GM18498 (cell line): ENCODE results near the gene LRIT1.

ENCODE experiments used
- ATAC-seq: cut with Tn5 transposase; IDR thresholded peaks from one replicate; pipeline ENCODE4 v1.9.1; 2021; ENCODE audit warnings: mild to moderate bottlenecking, moderate library complexity; ENCODE audit not compliant: unreplicated experiment

LRIT1 gene

DNA sequence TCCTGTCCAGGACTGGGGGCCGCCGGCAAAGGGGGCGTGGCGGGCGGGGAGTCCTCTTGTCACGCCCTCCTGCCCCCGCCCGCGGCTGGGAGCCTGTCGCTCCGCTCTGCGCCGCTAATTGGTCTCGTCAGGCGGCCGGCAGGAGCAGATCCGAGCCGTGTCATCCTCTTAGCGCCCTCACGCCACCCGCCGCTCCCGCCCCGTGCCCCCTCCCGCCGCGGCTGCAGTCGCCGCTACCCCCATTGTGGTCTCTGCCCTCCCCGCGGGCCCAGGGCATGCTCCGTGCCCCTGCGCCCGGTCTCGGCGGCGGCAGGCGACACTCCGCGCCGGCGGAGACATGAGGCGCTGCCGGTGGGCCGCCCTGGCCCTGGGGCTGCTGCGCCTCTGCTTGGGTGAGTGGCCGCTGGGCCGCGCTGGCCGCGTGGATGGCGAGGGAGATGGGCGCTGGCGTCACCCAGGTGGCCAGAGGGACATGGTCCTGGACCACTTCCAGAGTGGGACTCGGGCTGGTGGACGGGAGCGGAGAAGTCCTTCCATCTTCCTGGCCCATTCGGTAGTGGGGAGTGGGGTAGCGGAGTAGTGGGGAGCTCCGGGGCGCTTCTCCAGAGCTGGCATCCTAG, 46.8 kb downstream of the LRIT1 start, which contains the start of gene CDHR1:
CDHR1 (plus strand) TSS at position 114 of the 620 bp plus-strand sequence; CDS start at position 338, 224 bp downstream.
- peak; percentile 87 for ATAC-seq

DNA sequence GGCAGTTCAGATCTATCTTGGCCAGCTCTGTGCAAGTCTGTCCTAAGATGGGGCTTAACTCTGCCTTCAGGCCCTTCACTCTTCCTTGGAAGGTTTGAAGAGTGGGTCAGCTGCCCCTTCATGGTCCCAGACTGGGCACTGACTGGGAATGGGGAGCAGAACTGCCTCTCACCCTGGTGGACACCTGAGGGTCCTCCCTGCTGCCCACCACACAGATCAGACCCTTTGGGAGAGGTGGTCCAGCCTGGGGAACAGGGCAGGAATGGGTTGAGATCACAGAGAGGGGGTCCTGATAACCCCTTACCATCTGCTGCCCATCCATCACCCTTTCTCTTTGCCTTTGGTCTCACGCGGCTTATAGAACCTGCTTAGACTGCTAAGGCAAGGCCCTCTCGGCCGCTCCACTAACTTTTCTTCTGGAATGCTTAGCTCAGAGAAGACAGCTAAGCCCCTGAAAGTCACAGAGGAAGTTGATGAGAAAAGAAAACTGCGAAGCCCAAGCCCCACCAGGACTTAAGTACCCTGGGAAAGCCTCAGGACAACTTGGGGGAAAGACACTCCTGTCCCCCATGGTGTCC, 47.4 kb downstream of the LRIT1 start:
- ATAC-seq = no peak

GRCh38 chr10:84193327-84193726, 48.0 kb downstream of the LRIT1 start:
- ATAC-seq = no peak

- ATAC-seq = no peak
These were observed 50.2 kb downstream of the LRIT1 start for GRCh38 chr10:84191106-84191505.

- ATAC-seq = no peak
These were observed 50.7 kb downstream of the LRIT1 start for GRCh38 chr10:84190621-84191020.

GRCh38 chr10:84188815-84189214, 52.5 kb downstream of the LRIT1 start:
- ATAC-seq = no peak

DNA sequence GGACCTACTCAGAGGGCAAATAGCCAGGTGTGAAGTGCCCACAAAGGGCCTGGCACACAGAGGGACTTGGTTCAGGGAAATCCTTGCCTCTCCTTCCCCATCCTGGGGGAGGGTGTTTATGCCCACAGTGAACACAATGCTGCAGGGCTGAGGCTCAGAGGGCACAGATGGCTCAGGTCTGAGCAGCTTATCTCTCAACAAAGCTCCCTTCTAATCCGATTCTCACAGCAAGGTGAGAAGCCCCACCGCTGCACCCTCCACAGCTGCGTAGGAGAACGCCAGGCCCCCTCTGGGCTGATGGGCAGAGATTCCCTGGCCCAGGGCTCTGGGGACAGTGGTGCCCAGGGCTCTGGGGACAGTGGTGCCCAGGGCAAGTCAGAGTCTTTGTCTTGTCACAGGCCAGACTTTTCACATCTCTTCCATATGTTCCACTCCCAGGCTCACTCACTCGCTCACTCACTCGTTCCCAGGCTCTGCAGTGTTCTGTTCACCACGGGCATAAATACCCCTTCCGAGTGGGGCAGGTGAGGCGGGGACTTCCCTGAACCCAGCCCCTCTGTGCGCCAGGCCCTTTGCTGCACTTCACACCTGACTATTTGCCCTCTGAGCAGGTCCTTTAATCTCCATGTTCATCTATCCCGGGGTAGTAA, 55.7 kb downstream of the LRIT1 start:
- ATAC-seq = no peak

DNA sequence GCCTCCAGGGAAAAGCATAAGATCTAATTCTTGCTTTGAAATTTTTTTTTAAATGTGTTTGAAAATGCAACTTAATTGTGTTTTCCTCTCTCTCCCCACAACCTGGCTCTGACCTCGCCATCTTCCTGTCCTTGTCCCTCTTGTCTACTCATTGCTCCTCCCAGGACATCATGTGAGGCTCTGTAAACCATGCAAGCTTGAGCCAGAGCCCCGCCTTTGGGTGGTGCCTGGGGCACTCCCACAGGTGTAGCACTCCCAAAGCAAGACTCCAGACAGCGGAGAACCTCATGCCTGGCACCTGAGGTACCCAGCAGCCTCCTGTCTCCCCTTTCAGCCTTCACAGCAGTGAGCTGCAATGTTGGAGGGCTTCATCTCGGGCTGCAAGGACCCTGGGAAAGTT, 56.8 kb downstream of the LRIT1 start:
- ATAC-seq = no peak

DNA sequence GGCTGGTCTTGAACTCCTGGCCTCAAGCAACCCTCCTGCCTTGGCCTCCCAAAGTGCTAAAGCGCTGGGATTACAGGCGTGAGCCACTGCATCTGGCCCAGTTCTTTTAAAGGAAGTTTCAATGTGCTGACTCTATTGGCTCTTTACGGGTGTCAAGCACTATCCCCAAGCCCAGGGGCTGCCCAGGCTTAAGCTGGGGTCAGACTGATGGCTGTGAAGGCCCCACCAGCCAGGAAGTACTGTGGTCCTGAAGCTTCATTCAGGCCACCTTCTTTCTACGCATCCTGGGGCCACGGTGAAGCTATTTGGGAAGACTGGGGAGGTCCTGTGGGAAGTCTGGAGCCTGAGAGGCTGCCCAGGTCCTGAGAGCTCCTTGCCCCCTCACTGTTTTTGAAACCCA, 59.7 kb downstream of the LRIT1 start:
- no peak for ATAC-seq
